Panc1 (cell line): ENCODE data around the gene BAHCC1.

Source experiments
- POLR2AphosphoS5 ChIP-seq: IDR thresholded peaks from 2 replicates; pipeline ENCODE4 v1.6.1; 2012; ENCODE audit warnings: mild to moderate bottlenecking, low read depth, low read length, moderate library complexity
- TF ChIP-seq, protein P1 (sequence below): fragments of 450-650 bp; IDR thresholded peaks from 2 replicates; pipeline ENCODE4 v1.5.1; 2017; ENCODE audit warnings: mild to moderate bottlenecking

- TF ChIP-seq, protein P1, sequence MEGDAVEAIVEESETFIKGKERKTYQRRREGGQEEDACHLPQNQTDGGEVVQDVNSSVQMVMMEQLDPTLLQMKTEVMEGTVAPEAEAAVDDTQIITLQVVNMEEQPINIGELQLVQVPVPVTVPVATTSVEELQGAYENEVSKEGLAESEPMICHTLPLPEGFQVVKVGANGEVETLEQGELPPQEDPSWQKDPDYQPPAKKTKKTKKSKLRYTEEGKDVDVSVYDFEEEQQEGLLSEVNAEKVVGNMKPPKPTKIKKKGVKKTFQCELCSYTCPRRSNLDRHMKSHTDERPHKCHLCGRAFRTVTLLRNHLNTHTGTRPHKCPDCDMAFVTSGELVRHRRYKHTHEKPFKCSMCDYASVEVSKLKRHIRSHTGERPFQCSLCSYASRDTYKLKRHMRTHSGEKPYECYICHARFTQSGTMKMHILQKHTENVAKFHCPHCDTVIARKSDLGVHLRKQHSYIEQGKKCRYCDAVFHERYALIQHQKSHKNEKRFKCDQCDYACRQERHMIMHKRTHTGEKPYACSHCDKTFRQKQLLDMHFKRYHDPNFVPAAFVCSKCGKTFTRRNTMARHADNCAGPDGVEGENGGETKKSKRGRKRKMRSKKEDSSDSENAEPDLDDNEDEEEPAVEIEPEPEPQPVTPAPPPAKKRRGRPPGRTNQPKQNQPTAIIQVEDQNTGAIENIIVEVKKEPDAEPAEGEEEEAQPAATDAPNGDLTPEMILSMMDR, result no peak
- TF ChIP-seq POLR2AphosphoS5, result no peak
Measured at GRCh38 chr17:81466564-81467472, 71.6 kb downstream of the BAHCC1 start.
